HepG2 (cell line): Measurements from ENCODE around the gene AGAP1. TPM values are rescaled to one million over a fixed set of nuclear protein-coding genes. Genes with fewer than 3 reads are reported as not detected.

Experiments
- BORCS8-MEF2B ChIP-seq: sonication (generic); formaldehyde crosslinking; IDR thresholded peaks from 2 replicates; pipeline ENCODE4 v1.8.0; 2022; ENCODE audit warnings: mild to moderate bottlenecking, missing genetic modification reagents
- ETS1 ChIP-seq: sonication (generic); formaldehyde crosslinking; IDR thresholded peaks from 2 replicates; pipeline ENCODE4 v1.4.0; 2020; ENCODE audit warnings: missing genetic modification reagents
- EZH2 ChIP-seq: conservative IDR thresholded peaks from 2 replicates; pipeline ENCODE4 v1.6.1; 2012; ENCODE audit warnings: mild to moderate bottlenecking, low read depth, low read length, moderate library complexity
- FIP1L1 ChIP-seq: fragments of 200-400 bp; formaldehyde crosslinking; IDR thresholded peaks from 2 replicates; pipeline ENCODE4 v1.6.1; 2018; ENCODE audit warnings: low read depth, mild to moderate bottlenecking, low read length, moderate library complexity, borderline replicate concordance; ENCODE audit not compliant: insufficient read depth
- HNRNPLL ChIP-seq: fragments of 200-400 bp; formaldehyde crosslinking; IDR thresholded peaks from 2 replicates; pipeline ENCODE4 v1.6.1; 2017; ENCODE audit warnings: mild to moderate bottlenecking, low read depth, low read length; ENCODE audit not compliant: poor library complexity, severe bottlenecking
- RARA ChIP-seq: IDR thresholded peaks from 2 replicates; pipeline ENCODE4 v1.6.1; 2016; ENCODE audit warnings: missing genetic modification reagents, missing compliant biosample characterization
- RFX5 ChIP-seq: IDR thresholded peaks from 2 replicates; pipeline ENCODE4 v1.6.1; 2011; ENCODE audit warnings: low read depth, low read length, improper control_type of control experiment
- SNAPC5 ChIP-seq: sonication (generic); formaldehyde crosslinking; IDR thresholded peaks from 2 replicates; pipeline ENCODE4 v1.8.1; 2023; ENCODE audit warnings: mild to moderate bottlenecking, missing genetic modification reagents, borderline replicate concordance
- SUZ12 ChIP-seq: fragments of 150-350 bp; IDR thresholded peaks from 2 replicates; pipeline ENCODE4 v1.6.1; 2014; ENCODE audit warnings: low read depth, low read length
- ZNF142 ChIP-seq: sonication (generic); formaldehyde crosslinking; IDR thresholded peaks from 2 replicates; pipeline ENCODE4 v1.4.0; 2020; ENCODE audit warnings: missing genetic modification reagents
- ZNF34 ChIP-seq: sonication (generic); formaldehyde crosslinking; IDR thresholded peaks from 2 replicates; pipeline ENCODE4 v1.4.0; 2020; ENCODE audit warnings: mild to moderate bottlenecking, missing genetic modification reagents, borderline replicate concordance
- ZNF607 ChIP-seq: sonication (generic); formaldehyde crosslinking; IDR thresholded peaks from 2 replicates; pipeline ENCODE4 v1.5.1; 2020; ENCODE audit warnings: missing genetic modification reagents, mild to moderate bottlenecking, borderline replicate concordance
- polyA plus RNA-seq, 8 experiments: library from polyadenylated mRNA; depleted of rRNA in 3 of 8; stranded (reverse) in 7 of 8; unstranded in 1 of 8; fragments of >200 nt; fragmentation: Illumina TruSeq in 4 of 8; extraction: Trizol in 4 of 8; gene quantifications; 2 replicates each; pipeline versions ENCODE4 v1.2.1 to v1.2.3, GENCODE V29; 2011 to 2016; ENCODE audit warnings: low read depth in 4 of 8, missing spikeins in 1 of 8, mixed read lengths in 1 of 8; ENCODE audit not compliant: insufficient read depth in 1 of 8
- total RNA-seq, 5 experiments: library from RNA; depleted of rRNA; stranded (reverse); fragments of >200 nt; fragmentation: Illumina TruSeq; extraction: Trizol; gene quantifications; 2 replicates each; pipeline ENCODE4 v1.2.3, GENCODE V29; 2016; ENCODE audit warnings: low read depth in 1 of 5
- TF ChIP-seq, protein P1 (sequence below): sonication (generic); formaldehyde crosslinking; IDR thresholded peaks from 2 replicates; pipeline ENCODE4 v1.8.1; 2023; ENCODE audit warnings: missing genetic modification reagents, mild to moderate bottlenecking, borderline replicate concordance
- TF ChIP-seq, protein P2 (sequence below): IDR thresholded peaks from 2 replicates; pipeline ENCODE4 v1.6.1; 2016; ENCODE audit warnings: low read depth, missing genetic modification reagents, missing compliant biosample characterization

The AGAP1 gene
- total and polyA plus RNA-seq, 2 of the 13 experiments (the other 11 are each of a cell fraction or from before 2014, with no cell fraction given) = 21.2 to 32.7 TPM

DNA sequence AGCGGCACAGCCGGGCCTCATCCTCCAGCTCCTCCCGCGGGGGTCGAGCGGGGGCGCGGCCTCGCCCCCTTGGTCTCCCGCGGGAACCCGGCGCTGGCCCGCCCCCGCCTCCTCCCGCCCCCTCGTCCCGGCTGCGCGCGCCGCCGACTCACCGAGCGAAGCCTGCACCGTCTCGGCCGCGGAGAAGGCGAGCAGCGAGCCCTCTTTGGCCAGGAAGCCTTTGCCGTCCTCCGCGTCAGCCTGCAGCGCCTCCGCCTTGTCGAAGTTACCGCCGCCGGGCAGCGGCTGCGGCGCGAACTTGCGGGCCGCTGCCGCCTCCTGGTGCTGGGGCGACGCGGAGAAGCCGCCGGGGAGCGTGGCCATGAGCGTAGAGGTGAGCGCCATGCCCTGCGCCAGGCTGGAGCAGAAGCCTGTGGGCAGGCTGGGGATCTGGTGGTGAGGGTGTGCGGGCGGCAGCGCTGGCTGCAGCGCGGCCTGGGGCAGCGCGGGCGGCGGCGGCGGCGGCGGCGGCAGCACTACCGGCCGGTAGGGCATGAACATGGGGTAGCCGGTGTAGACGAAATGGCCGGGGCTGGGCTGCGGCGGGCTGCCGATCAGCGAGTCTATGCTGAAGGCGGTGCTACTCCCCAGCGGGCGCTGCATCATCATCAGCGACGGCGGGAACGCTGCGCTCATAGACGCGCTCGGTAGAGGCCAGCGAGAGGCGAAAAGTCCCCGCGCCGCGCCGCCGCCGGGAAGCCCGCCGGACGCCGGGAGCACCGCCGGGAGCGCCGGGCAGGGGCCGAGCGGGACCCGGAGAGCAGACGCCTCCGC is 673.7 kb downstream of the AGAP1 start (continued):
- peak; percentile 91 for TF ChIP-seq ZNF142 (CRISPR knock-in tag)
- TF ChIP-seq ZNF34 (CRISPR knock-in tag) = 0 out of 2 replicates have a peak, but pooled peaks have one; percentile 72
- TF ChIP-seq EZH2 = peak; percentile 3; the same call in 1 of the 2 replicates
- TF ChIP-seq, protein P1, sequence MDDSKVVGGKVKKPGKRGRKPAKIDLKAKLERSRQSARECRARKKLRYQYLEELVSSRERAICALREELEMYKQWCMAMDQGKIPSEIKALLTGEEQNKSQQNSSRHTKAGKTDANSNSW (CRISPR knock-in tag) = 0 out of 2 replicates have a peak, but pooled peaks have one; percentile 21
- TF ChIP-seq FIP1L1 = no peak
- TF ChIP-seq RARA (CRISPR knock-in tag) = peak; percentile 50
- 0 out of 2 replicates have a peak, but pooled peaks have one; percentile 15 for TF ChIP-seq SUZ12
- 0 out of 2 replicates have a peak, but pooled peaks have one; percentile 37 for TF ChIP-seq ETS1
- peak; percentile 78 for TF ChIP-seq HNRNPLL
- TF ChIP-seq SNAPC5 (CRISPR knock-in tag) = 0 out of 2 replicates have a peak, but pooled peaks have one; percentile 30
- TF ChIP-seq, protein P2, sequence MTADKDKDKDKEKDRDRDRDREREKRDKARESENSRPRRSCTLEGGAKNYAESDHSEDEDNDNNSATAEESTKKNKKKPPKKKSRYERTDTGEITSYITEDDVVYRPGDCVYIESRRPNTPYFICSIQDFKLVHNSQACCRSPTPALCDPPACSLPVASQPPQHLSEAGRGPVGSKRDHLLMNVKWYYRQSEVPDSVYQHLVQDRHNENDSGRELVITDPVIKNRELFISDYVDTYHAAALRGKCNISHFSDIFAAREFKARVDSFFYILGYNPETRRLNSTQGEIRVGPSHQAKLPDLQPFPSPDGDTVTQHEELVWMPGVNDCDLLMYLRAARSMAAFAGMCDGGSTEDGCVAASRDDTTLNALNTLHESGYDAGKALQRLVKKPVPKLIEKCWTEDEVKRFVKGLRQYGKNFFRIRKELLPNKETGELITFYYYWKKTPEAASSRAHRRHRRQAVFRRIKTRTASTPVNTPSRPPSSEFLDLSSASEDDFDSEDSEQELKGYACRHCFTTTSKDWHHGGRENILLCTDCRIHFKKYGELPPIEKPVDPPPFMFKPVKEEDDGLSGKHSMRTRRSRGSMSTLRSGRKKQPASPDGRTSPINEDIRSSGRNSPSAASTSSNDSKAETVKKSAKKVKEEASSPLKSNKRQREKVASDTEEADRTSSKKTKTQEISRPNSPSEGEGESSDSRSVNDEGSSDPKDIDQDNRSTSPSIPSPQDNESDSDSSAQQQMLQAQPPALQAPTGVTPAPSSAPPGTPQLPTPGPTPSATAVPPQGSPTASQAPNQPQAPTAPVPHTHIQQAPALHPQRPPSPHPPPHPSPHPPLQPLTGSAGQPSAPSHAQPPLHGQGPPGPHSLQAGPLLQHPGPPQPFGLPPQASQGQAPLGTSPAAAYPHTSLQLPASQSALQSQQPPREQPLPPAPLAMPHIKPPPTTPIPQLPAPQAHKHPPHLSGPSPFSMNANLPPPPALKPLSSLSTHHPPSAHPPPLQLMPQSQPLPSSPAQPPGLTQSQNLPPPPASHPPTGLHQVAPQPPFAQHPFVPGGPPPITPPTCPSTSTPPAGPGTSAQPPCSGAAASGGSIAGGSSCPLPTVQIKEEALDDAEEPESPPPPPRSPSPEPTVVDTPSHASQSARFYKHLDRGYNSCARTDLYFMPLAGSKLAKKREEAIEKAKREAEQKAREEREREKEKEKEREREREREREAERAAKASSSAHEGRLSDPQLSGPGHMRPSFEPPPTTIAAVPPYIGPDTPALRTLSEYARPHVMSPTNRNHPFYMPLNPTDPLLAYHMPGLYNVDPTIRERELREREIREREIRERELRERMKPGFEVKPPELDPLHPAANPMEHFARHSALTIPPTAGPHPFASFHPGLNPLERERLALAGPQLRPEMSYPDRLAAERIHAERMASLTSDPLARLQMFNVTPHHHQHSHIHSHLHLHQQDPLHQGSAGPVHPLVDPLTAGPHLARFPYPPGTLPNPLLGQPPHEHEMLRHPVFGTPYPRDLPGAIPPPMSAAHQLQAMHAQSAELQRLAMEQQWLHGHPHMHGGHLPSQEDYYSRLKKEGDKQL (CRISPR knock-in tag) = no peak
- peak; percentile 48; the same call in 1 of the 2 replicates for TF ChIP-seq BORCS8-MEF2B
- no peak for TF ChIP-seq RFX5
- peak; percentile 67; the same call in 1 of the 2 replicates for TF ChIP-seq ZNF607 (CRISPR knock-in tag)
